Measurements from ENCODE around the gene ANG. TPM values are rescaled to one million over a fixed set of nuclear protein-coding genes. Genes with fewer than 3 reads are reported as not detected.

The ANG gene
- not detected in 2 replicates for total RNA-seq (2011; cell fraction: chromatin; rRNA removed; ENCODE audit: low replicate concordance)
- total RNA-seq (2011; cell fraction: nucleolus; rRNA removed) = not detected in 2 replicates
- not detected in 2 replicates for total RNA-seq (2011; cell fraction: nucleoplasm; rRNA removed)
- total RNA-seq (2014; rRNA removed) (0.73 TPM in 1 of 2 replicates, not detected in the other), total RNA-seq (2014; rRNA removed; fragmentation: Illumina TruSeq; extraction: Trizol) (not detected in 2 replicates), total RNA-seq (2015; rRNA removed; fragmentation: Illumina TruSeq; extraction: Trizol) (not detected in 2 replicates), total RNA-seq (2021) (0.42 and 0.44 TPM in 2 replicates), polyA plus RNA-seq (2011; rRNA removed) (0.12 and 0.22 TPM in 2 replicates), polyA plus RNA-seq (2014; fragmentation: Illumina TruSeq; extraction: Trizol) (0.26 TPM in 1 of 2 replicates, not detected in the other), polyA plus RNA-seq (2014; fragmentation: Nextera tagmentation; extraction: Ambion mirVana) (under 1 TPM; 0.21 to 0.34 TPM), polyA plus RNA-seq (2014; rRNA removed) (0.96 TPM in 1 of 2 replicates, not detected in the other), polyA minus RNA-seq (2011; rRNA and poly(A)+ RNA removed) (not detected in 2 replicates), Bru-seq, nascent RNA (not detected), BruChase-seq, experiment 1, labeled RNA remaining after a 2-hour chase (percentile 32 among the genes with signal in this experiment), BruChase-seq, experiment 2, labeled RNA remaining after a 6-hour chase (not detected)
- polyA plus RNA-seq (2011; cell fraction: cytosol; rRNA removed) = 0.18 and 0.42 TPM in 2 replicates
- polyA plus RNA-seq (2011; cell fraction: nucleus; rRNA removed) = not detected in 2 replicates
- polyA plus RNA-seq (2012) = 0.27 and 0.37 TPM in 2 replicates
- not detected in 2 replicates for polyA minus RNA-seq (2011; cell fraction: cytosol; rRNA and poly(A)+ RNA removed)
- polyA minus RNA-seq (2011; cell fraction: nucleus; rRNA and poly(A)+ RNA removed) = not detected in 2 replicates
- long read RNA-seq, experiment 1 = 0 reads
- long read RNA-seq, experiment 2 = 0 reads
- long read RNA-seq, experiment 3 = 0 reads

- Histone ChIP-seq H3K4me3 (no peak within 1 kb of the TSS), H3K9me1 (ENCODE audit: control insufficient read depth, insufficient read depth, low read length) (no peaks in the 10 kb centered on the region), H3K36me3 (ENCODE audit: control insufficient read depth, insufficient read depth, low read length) (no peaks in the 10 kb centered on the region), H3K4me2 (ENCODE audit: insufficient read depth, low read length) (no peak within 1 kb of the TSS), H3K9ac (ENCODE audit: insufficient read depth in 1 of 2, low read depth in 2 of 2, low read length in 2 of 2) (no peak within 1 kb of the TSS), H3K79me2 (ENCODE audit: control insufficient read depth, insufficient read depth, low read length) (no peaks in the 10 kb centered on the region), H4K20me1 (replicated peaks; ENCODE audit: control insufficient read depth, insufficient read depth, low read length) (peaks cover 5% of the 10 kb centered on the region; the same call in 1 of the 2 replicates), H2AFZ (ENCODE audit: low read depth, low read length) (no peak within 1 kb of the TSS), H3K27me3 (ENCODE audit: control insufficient read depth in 2 of 2, insufficient read depth in 2 of 2, low read length in 2 of 2) (no peaks in the 10 kb centered on the region), H3K27ac (ENCODE audit: extremely low read depth, low read depth, low read length) (no peak within 1 kb of the TSS), H3K4me1 (replicated peaks in 1 of 2; ENCODE audit: control insufficient read depth in 2 of 2, insufficient read depth in 2 of 2, low read length in 2 of 2) (peaks cover 3 to 9% of the 10 kb centered on the region in 2 experiments; a peak in 2 of 5 replicates), H3K9me3 (replicated peaks; ENCODE audit: control insufficient read depth, insufficient read depth, low read depth, low read length) (no peaks in the 10 kb centered on the region)
- CTCF ChIA-PET (ENCODE audit: low intra/inter-chr PET ratio) = no interaction called here
- intact Hi-C loops (cut with micrococcal nuclease) = no loop called here
- in situ Hi-C loops (cut with MboI) = no loop called here
- POLR2A ChIA-PET = interaction anchor here (0.8 kb wide), 1 partner anchor 58 kb away, joined by 3 read pairs; no protein-coding TSS in a partner anchor
- ATAC-seq (no peak), DNase-seq (ENCODE audit: extremely low read depth in 1 of 4, low spot score in 3 of 4) (no peak), FAIRE-seq (no peak)
- WGBS (ENCODE audit: insufficient coverage, low coverage, missing lambda C conversion rate) = 24% methylated on average over 7 of the region's 7 CpGs
- BruUV-seq (replicated peaks) = no TSS peak
- TF ChIP-seq CSDE1 (IDR thresholded peaks at IDR 0.05) (no peak), NR2C1 (IDR thresholded peaks at IDR 0.05) (no peak), NR2C1 (tag; IDR thresholded peaks at IDR 0.05) (no peak), MLLT1 (IDR thresholded peaks at IDR 0.05) (no peak), CUX1 (CRISPR knock-in tag; IDR thresholded peaks at IDR 0.05) (no peak), ZNF644 (tag; IDR thresholded peaks at IDR 0.05; ENCODE audit: low read depth) (no peak), ARID3A (IDR thresholded peaks at IDR 0.05; ENCODE audit: borderline replicate concordance, low read depth, low read length) (no peak), USF1 (CRISPR knock-in tag; IDR thresholded peaks at IDR 0.05) (no peak)
Measured at GRCh38 chr14:20688167-20688839, at the start of gene ANG. ANG (plus strand) TSS chr14:20688764; CDS start chr14:20693565, 4,801 bp downstream.
